BJ (cell line): ENCODE measurements around the gene DLG4. TPM values are rescaled to one million over a fixed set of nuclear protein-coding genes. Genes with fewer than 3 reads are reported as not detected.

Source experiments
- CTCF ChIA-PET: fragments of 350-600 bp; formaldehyde crosslinking; extraction: SDS; loops from one replicate; lab custom pipeline; 2021; ENCODE audit warnings: antibody characterized with exemption, inconsistent platforms; lab: Yijun Ruan, JAX
- POLR2A ChIA-PET: fragments of 300-600 bp; sonication (Branson Sonifier 250); formaldehyde crosslinking; extraction: SDS; loops from one replicate; lab custom pipeline; 2021; ENCODE audit warnings: antibody characterized with exemption; lab: Charles Lee
- DNase-seq: peaks from one replicate; pipeline ENCODE4 v3.0.0-alpha.2; 2011; ENCODE audit warnings: low read depth
- H3K27me3 ChIP-seq: 2 replicates; pipeline ENCODE4 v1.6.0; 2011; ENCODE audit warnings: low read length; ENCODE audit not compliant: control insufficient read depth, insufficient read depth
- H3K36me3 ChIP-seq: 2 replicates; pipeline ENCODE4 v1.5.1; 2011; ENCODE audit warnings: low read length; ENCODE audit not compliant: control insufficient read depth, insufficient read depth
- H3K4me3 ChIP-seq: 2 replicates; pipeline ENCODE4 v1.5.1; 2011; ENCODE audit warnings: low read depth, mild to moderate bottlenecking, control low read depth, low read length
- polyA plus RNA-seq: library from polyadenylated mRNA; depleted of rRNA; stranded (reverse); fragments of >200 nt; gene quantifications from 2 replicates; pipeline ENCODE4 v1.2.3, GENCODE V29; 2011
- TF ChIP-seq, protein P1 (sequence below): IDR thresholded peaks from 2 replicates; pipeline ENCODE4 v1.5.1; 2011; ENCODE audit warnings: low read depth, mild to moderate bottlenecking, control low read depth, inconsistent platforms, low read length, moderate library complexity; ENCODE audit not compliant: insufficient read depth

DLG4 gene
- polyA plus RNA-seq, 1 experiment = 20.4 TPM

DNA sequence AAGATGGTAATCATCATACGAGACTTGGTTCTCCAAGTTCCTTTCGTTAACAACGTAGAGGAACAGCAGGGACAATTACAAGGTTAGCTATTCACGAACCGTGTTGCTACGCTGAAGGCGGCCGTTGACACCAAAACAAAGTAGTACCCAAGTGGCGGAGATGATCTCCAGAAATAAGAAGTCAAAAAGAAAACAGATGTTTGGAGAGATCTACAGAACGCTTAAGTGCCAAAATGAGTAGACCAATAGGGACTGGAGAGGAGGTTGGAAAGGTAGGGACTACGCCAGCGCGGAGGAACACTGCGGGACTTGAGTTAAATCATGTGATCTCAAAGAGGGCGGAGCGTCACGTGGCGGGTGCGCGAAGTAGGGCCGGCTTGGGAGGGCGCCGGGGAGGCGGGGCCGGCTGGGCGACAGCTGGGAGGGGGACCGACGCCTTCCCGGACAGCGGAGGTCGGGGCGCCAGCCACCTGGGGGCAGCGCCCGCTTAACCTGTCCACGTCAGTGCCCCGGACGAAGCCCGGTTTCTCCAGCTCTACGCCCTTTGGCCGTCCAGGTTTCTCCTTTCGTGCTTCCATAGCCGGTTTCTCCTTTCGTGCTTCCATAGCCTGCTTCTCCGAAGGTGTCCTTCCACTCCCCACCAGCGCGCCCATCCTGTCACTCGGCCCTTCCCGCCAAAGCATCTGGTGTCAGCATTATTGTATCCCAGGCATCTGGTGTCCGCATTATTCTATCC lies 23.2 kb upstream of the DLG4 start:
- DNase-seq = no peak
- ChIA-PET CTCF (interaction anchor here (0.7 to 1.1 kb wide), 3 partner anchors 38 to 66 kb away, joined by 3 to 4 read pairs (median 3); partner anchors contain the start of gene SLC2A4), POLR2A (interaction anchor here (0.9 kb wide), 1 partner anchor 9 kb away, joined by 4 read pairs; the partner anchor contains the start of genes CTDNEP1 and ELP5)
- Histone ChIP-seq H3K27me3 (no peaks in the 10 kb centered on the region), H3K36me3 (peaks cover 10% of the 10 kb centered on the region), H3K4me3 (peak overlapping the region; percentile 67)
- TF ChIP-seq, protein P1, sequence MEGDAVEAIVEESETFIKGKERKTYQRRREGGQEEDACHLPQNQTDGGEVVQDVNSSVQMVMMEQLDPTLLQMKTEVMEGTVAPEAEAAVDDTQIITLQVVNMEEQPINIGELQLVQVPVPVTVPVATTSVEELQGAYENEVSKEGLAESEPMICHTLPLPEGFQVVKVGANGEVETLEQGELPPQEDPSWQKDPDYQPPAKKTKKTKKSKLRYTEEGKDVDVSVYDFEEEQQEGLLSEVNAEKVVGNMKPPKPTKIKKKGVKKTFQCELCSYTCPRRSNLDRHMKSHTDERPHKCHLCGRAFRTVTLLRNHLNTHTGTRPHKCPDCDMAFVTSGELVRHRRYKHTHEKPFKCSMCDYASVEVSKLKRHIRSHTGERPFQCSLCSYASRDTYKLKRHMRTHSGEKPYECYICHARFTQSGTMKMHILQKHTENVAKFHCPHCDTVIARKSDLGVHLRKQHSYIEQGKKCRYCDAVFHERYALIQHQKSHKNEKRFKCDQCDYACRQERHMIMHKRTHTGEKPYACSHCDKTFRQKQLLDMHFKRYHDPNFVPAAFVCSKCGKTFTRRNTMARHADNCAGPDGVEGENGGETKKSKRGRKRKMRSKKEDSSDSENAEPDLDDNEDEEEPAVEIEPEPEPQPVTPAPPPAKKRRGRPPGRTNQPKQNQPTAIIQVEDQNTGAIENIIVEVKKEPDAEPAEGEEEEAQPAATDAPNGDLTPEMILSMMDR = no peak

DNA sequence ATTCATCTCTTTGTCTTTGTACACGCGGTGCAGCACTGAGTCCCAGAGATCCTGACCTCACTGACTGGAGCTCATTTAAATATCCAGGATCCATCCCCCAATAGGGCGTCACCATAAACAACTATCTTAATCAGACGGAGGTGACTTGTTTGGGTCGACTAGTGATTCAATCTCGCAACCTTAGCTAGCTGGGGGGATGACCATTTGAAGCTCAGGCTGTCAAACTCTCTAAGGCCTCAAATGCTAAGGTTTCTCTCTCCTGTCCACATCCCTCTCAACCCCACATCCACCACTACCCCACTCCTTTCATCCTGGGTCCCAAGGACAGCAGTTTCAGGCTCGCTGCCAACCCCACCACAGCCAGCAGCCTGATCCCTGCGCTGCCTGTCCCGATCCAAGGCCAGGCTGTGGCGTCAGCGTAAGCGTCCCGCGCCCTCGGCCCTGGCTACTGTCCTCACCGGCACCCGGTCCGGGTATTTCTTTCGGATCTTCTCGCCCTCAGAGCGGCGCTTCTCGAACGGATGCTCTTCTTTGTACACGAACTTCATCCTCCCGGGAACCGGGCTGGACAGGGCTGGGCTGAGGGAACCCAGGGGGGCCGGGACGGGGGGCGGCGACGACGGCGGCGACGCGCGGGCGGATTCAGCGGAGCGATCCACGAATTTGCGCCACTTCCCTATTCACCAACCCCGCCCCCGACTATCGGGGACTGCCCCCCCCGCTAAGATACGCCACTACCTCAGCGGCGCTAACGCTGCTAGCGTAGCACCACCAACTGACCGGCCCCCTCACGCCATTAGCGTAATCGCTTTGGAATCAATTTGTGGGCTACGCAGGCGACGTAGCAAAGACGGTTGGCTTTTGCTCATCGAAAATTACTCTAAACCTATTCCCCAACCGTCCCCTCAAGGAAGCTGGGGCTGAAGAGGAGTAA lies 22.4 kb upstream of the DLG4 start, which contains the start of gene GABARAP:
GABARAP (minus strand) TSS at position 667 of the 934 bp plus-strand sequence; CDS start at position 548, 119 bp downstream.
- Histone ChIP-seq H3K4me3 (peak within 1 kb of the TSS; percentile 67), H3K27me3 (no peaks in the 10 kb centered on the region), H3K36me3 (peaks cover 10% of the 10 kb centered on the region)
- POLR2A ChIA-PET = interaction anchor here (0.5 to 0.9 kb wide), 3 partner anchors 9 to 351 kb away, joined by 3 to 4 read pairs (median 4); partner anchors contain the start of genes CTDNEP1 and ELP5
- TF ChIP-seq, protein P1 = no peak
- no peak for DNase-seq
- CTCF ChIA-PET = interaction anchor here (0.7 to 1.7 kb wide), 5 partner anchors 22 to 66 kb away, joined by 3 to 14 read pairs (median 4); partner anchors contain the start of gene SLC2A4

DNA sequence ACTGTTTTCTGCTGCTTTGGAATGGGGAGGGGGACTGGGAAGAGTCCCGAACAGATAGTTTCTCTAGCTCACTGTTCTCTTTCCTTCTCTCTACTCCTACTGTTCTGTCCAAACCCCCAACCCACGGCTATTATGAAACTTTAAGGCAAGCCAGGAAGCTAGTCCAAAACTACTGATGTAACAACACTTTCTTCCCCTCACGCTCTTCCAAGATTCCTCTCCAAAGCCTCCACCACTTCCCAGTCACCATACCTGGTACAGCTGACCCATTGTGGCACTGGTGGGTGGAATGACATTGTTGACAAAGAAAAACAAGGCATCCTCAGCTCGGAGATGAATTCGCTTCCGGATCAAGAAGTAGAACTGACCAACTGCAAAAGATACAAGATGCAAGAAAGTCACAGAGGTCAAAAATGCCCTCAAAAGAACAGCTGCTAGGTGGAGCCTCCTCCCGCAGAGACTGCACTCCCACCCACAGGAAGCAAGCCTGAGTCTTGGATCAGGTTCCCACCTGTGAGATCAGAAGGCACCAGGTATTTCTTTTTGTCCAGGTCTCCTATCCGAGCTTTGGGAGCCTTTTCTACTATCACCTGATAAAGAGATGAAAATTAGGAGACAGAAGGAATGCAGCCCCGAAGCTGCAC lies 21.6 kb upstream of the DLG4 start:
- POLR2A ChIA-PET = interaction anchor here (0.5 to 0.6 kb wide), 2 partner anchors 10 to 351 kb away, joined by 3 to 4 read pairs; partner anchors contain the start of gene CTDNEP1
- no peaks in the 10 kb centered on the region for H3K27me3 ChIP-seq
- DNase-seq = no peak
- peaks cover 10% of the 10 kb centered on the region for H3K36me3 ChIP-seq
- H3K4me3 ChIP-seq = peak overlapping the region; percentile 67
- CTCF ChIA-PET = interaction anchor here (1.0 to 1.7 kb wide), 2 partner anchors 21 to 55 kb away, joined by 4 to 14 read pairs; no protein-coding TSS in a partner anchor
- TF ChIP-seq, protein P1 = no peak

DNA sequence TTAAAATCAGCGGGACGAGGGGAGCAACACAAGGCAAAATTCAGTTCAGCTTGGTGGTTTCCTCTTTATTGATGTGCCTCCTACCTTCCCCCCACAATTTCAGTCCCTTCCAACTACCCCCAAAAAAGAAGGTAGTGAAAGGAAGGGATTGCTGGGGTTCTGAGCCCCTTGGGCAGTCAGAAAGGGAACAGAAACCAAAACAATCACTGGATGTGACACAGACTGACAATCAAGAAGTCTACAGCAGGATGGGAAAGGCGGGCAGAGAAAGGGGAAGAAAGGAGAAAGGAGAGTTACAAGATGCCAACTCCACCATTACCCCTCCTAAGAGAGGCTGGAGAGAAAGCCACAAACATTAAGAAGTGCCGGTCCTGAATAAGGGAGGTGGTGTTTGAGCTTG lies 20.7 kb upstream of the DLG4 start:
- no peak for DNase-seq
- CTCF ChIA-PET = interaction anchor here (1.7 to 3.6 kb wide), 2 partner anchors 56 kb away, joined by 14 to 19 read pairs; no protein-coding TSS in a partner anchor
- TF ChIP-seq, protein P1 = no peak

More for the DNA sequence above, 20.7 kb upstream of the DLG4 start:
- Histone ChIP-seq H3K4me3 (no peak overlapping the region), H3K27me3 (no peaks in the 10 kb centered on the region), H3K36me3 (peaks cover 14% of the 10 kb centered on the region)
- POLR2A ChIA-PET = no interaction called here
